Prostate gland (tissue), 2 donors: ENCODE measurements around the gene GPR107. TPM values are rescaled to one million over a fixed set of nuclear protein-coding genes. Genes with fewer than 3 reads are reported as not detected.

Experiments
- DNase-seq: peaks from one replicate; pipeline ENCODE4 v3.0.0-alpha.2; 2019; ENCODE audit warnings: low spot score
- H3K27ac ChIP-seq, 2 donors: fragments of 200-600 bp; sonication (generic); 2 replicates each; pipeline ENCODE4 v1.5.1; 2017 to 2019
- H3K27me3 ChIP-seq: fragments of 200-600 bp; sonication (generic); replicated peaks from 2 replicates; pipeline ENCODE4 v1.5.1; 2019; ENCODE audit not compliant: insufficient read depth
- H3K36me3 ChIP-seq, 2 donors: fragments of 200-600 bp; sonication (generic); 1 replicate in 1 of 2; 2 replicates in 1 of 2; pipeline versions ENCODE4 v1.5.1 to v1.8.1; 2017 to 2019
- H3K4me1 ChIP-seq: fragments of 200-600 bp; sonication (generic); replicated peaks from 2 replicates; pipeline ENCODE4 v1.5.1; 2019
- H3K4me3 ChIP-seq, 2 donors: fragments of 200-600 bp; sonication (generic); 2 replicates each; pipeline ENCODE4 v1.5.1; 2017 to 2019
- H3K9me3 ChIP-seq: fragments of 200-600 bp; sonication (generic); 2 replicates; pipeline ENCODE4 v1.5.1; 2017
- POLR2A ChIP-seq: fragments of 450-650 bp; IDR thresholded peaks from one replicate; pipeline ENCODE4 v1.6.1; 2016; ENCODE audit warnings: antibody characterized with exemption, mild to moderate bottlenecking
- POLR2AphosphoS5 ChIP-seq: sonication (generic); formaldehyde crosslinking; IDR thresholded peaks from one replicate; pipeline ENCODE4 v1.6.1; 2017; ENCODE audit warnings: antibody characterized with exemption
- WGBS: methylation state at CpG from one replicate; pipeline ENCODE4 v1.1.5; 2018; 5-methylcytosine and 5-hydroxymethylcytosine counted together
- intact Hi-C: fragments of 100-400 bp; cut with DNase I; formaldehyde crosslinking; loops from one replicate; pipeline ENCODE4 v1.14.2; 2022
- total RNA-seq, 2 donors: library from RNA; depleted of rRNA; stranded (reverse); fragments of >200 nt; gene quantifications; one replicate each; pipeline ENCODE4 v1.1.0, GENCODE V29; 2016
- TF ChIP-seq, protein P1 (sequence below), 4 experiments: fragments of 200-600 bp in 2 of 4; fragments of 450-650 bp in 2 of 4; sonication (generic) in 2 of 4; IDR thresholded peaks; 1 replicate in 3 of 4; 2 replicates in 1 of 4; pipeline ENCODE4 v1.5.1; 2016 to 2019; ENCODE audit warnings: antibody characterized with exemption in 4 of 4, mild to moderate bottlenecking in 2 of 4, moderate library complexity in 2 of 4

Gene GPR107
- total RNA-seq, 2 donors from 2014 or later, result 36.3 to 51.5 TPM

GRCh38 chr9:130107234-130107861, 53.6 kb downstream of the GPR107 start:
- H3K27ac ChIP-seq, result peak overlapping the region; percentile 41 to 51
- no peaks in the 10 kb centered on the region for H3K27me3 ChIP-seq
- TF ChIP-seq POLR2AphosphoS5 (peak; percentile 60), POLR2A (no peak)
- TF ChIP-seq, protein P1, sequence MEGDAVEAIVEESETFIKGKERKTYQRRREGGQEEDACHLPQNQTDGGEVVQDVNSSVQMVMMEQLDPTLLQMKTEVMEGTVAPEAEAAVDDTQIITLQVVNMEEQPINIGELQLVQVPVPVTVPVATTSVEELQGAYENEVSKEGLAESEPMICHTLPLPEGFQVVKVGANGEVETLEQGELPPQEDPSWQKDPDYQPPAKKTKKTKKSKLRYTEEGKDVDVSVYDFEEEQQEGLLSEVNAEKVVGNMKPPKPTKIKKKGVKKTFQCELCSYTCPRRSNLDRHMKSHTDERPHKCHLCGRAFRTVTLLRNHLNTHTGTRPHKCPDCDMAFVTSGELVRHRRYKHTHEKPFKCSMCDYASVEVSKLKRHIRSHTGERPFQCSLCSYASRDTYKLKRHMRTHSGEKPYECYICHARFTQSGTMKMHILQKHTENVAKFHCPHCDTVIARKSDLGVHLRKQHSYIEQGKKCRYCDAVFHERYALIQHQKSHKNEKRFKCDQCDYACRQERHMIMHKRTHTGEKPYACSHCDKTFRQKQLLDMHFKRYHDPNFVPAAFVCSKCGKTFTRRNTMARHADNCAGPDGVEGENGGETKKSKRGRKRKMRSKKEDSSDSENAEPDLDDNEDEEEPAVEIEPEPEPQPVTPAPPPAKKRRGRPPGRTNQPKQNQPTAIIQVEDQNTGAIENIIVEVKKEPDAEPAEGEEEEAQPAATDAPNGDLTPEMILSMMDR (IDR thresholded peaks at IDR 0.05), result peak; percentile 65 to 84 (median 80)
- H3K4me1 ChIP-seq, result no peaks in the 10 kb centered on the region
- H3K36me3 ChIP-seq, result peaks cover 0 to 11% of the 10 kb centered on the region in 2 donors
- intact Hi-C loops, result loop anchor here (1.0 to 5.0 kb wide), 2 partner anchors 129 to 575 kb away; no protein-coding TSS in a partner anchor
- H3K4me3 ChIP-seq, result no peak overlapping the region
- no peaks in the 10 kb centered on the region for H3K9me3 ChIP-seq
- WGBS, result 15% methylated on average over 10 of the region's 10 CpGs
- DNase-seq, result peak; percentile 82

GRCh38 chr9:130107955-130108354, 54.2 kb downstream of the GPR107 start:
- TF ChIP-seq POLR2AphosphoS5, result no peak
- TF ChIP-seq, protein P1 (IDR thresholded peaks at IDR 0.05), result no peak
- no peaks in the 10 kb centered on the region for H3K27me3 ChIP-seq

GRCh38 chr9:130110166-130110565, 56.5 kb downstream of the GPR107 start:
- no peak for TF ChIP-seq POLR2AphosphoS5
- no peak for DNase-seq
- Histone ChIP-seq H3K36me3 (peaks cover 0 to 11% of the 10 kb centered on the region in 2 donors), H3K27ac (peak overlapping the region; percentile 51), H3K4me3 (no peak overlapping the region), H3K4me1 (no peaks in the 10 kb centered on the region), H3K9me3 (no peaks in the 10 kb centered on the region), H3K27me3 (no peaks in the 10 kb centered on the region)
- intact Hi-C loops, result loop anchor here (2.0 to 5.0 kb wide), 2 partner anchors 62 to 233 kb away; partner anchors contain the start of gene NCS1
- WGBS, result 84% methylated on average over 5 of the region's 5 CpGs

More at GRCh38 chr9:130107955-130108354, 54.2 kb downstream of the GPR107 start:
- intact Hi-C loops, result loop anchor here (1.0 to 5.0 kb wide), 2 partner anchors 128 to 574 kb away; no protein-coding TSS in a partner anchor
- peaks cover 0 to 11% of the 10 kb centered on the region in 2 donors for H3K36me3 ChIP-seq
- peak overlapping the region; percentile 27 to 41 for H3K27ac ChIP-seq
- 96% methylated on average over 2 of the region's 2 CpGs for WGBS
- no peaks in the 10 kb centered on the region for H3K9me3 ChIP-seq
- DNase-seq, result no peak
- H3K4me3 ChIP-seq, result no peak overlapping the region
- H3K4me1 ChIP-seq, result no peaks in the 10 kb centered on the region

- no peak for TF ChIP-seq POLR2AphosphoS5
- TF ChIP-seq, protein P1 (IDR thresholded peaks at IDR 0.05), result no peak
- no peak for TF ChIP-seq POLR2A
- Histone ChIP-seq H3K4me3 (no peak overlapping the region), H3K27me3 (no peaks in the 10 kb centered on the region), H3K27ac (peak overlapping the region; percentile 51), H3K36me3 (peaks cover 0 to 11% of the 10 kb centered on the region in 2 donors), H3K9me3 (no peaks in the 10 kb centered on the region), H3K4me1 (no peaks in the 10 kb centered on the region)
- intact Hi-C loops, result loop anchor here (2.0 to 5.0 kb wide), 2 partner anchors 62 to 232 kb away; partner anchors contain the start of gene NCS1
- 68% methylated on average over 7 of the region's 7 CpGs for WGBS
- no peak for DNase-seq
These were observed 56.9 kb downstream of the GPR107 start for GRCh38 chr9:130110596-130111021.

- 73% methylated on average over 30 of the region's 30 CpGs for WGBS
These were observed 58.3 kb downstream of the GPR107 start for GRCh38 chr9:130111786-130112537.

More at GRCh38 chr9:130111786-130112537, 58.3 kb downstream of the GPR107 start:
- Histone ChIP-seq H3K4me3 (no peak overlapping the region), H3K9me3 (no peaks in the 10 kb centered on the region), H3K27me3 (no peaks in the 10 kb centered on the region), H3K4me1 (no peaks in the 10 kb centered on the region), H3K36me3 (peaks cover 0 to 11% of the 10 kb centered on the region in 2 donors), H3K27ac (peak overlapping the region; percentile 51)
- no peak for DNase-seq
- intact Hi-C loops, result loop anchor here (2.0 to 5.0 kb wide), 2 partner anchors 60 to 231 kb away; partner anchors contain the start of gene NCS1
- TF ChIP-seq POLR2A (no peak), POLR2AphosphoS5 (peak; percentile 10)
